PC-3 (cell line): Measurements from ENCODE around the gene CLSTN1.

Source experiments
- EZH2 ChIP-seq: fragments of 300-600 bp; sonication (generic); IDR thresholded peaks from one replicate; pipeline ENCODE4 v1.6.1; 2017; ENCODE audit warnings: antibody characterized with exemption, mild to moderate bottlenecking, low read length; ENCODE audit not compliant: unreplicated experiment
- TF ChIP-seq, protein P1 (sequence below): fragments of 300-600 bp; sonication (generic); conservative IDR thresholded peaks from 2 replicates; pipeline ENCODE4 v1.5.1; 2017; ENCODE audit warnings: antibody characterized with exemption, low read depth, mild to moderate bottlenecking, low read length

DNA sequence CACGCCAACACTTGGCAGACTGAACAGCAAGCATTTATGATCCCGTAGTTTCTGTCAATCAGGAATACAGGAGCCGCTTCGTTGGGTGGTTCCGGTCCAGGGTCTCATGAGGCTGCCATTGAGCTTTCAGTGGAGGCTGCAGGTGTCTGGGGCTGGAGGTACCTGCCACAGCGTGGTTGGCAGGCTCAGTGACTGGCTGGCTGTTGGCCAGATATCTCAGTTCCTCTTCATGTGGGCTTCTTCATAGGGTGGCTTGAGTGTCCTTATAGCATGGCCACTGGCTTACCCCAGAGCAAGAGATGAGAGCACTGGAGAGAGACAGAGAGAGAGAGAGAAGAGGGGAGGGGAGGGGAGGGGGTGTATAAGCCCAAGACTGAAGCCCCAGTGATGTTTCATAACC is 142.9 kb downstream of the CLSTN1 start:
- TF ChIP-seq, protein P1, sequence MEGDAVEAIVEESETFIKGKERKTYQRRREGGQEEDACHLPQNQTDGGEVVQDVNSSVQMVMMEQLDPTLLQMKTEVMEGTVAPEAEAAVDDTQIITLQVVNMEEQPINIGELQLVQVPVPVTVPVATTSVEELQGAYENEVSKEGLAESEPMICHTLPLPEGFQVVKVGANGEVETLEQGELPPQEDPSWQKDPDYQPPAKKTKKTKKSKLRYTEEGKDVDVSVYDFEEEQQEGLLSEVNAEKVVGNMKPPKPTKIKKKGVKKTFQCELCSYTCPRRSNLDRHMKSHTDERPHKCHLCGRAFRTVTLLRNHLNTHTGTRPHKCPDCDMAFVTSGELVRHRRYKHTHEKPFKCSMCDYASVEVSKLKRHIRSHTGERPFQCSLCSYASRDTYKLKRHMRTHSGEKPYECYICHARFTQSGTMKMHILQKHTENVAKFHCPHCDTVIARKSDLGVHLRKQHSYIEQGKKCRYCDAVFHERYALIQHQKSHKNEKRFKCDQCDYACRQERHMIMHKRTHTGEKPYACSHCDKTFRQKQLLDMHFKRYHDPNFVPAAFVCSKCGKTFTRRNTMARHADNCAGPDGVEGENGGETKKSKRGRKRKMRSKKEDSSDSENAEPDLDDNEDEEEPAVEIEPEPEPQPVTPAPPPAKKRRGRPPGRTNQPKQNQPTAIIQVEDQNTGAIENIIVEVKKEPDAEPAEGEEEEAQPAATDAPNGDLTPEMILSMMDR = no peak
- no peak for TF ChIP-seq EZH2
